Measurements from ENCODE around the gene CNTN6. TPM values are rescaled to one million over a fixed set of nuclear protein-coding genes. Genes with fewer than 3 reads are reported as not detected.

CNTN6 gene
- total and polyA plus RNA-seq, 12 donors, result 0.01 to 0.22 (median 0.11) TPM; not detected in 9

GRCh38 chr3:1394188-1394587 lies 301.4 kb downstream of the CNTN6 start:
- no peaks in the 10 kb centered on the region for H3K4me1 ChIP-seq
- 91 to 97% methylated on average over 19 of the region's 19 CpGs for WGBS, 2 donors
- DNase-seq (no peak), ATAC-seq (no peak)
- H3K4me3 ChIP-seq, result no peak overlapping the region
- TF ChIP-seq CTCF (IDR thresholded peaks at IDR 0.05), result no peak
- intact Hi-C loops (cut with DNase I), result no loop called here
- no peak overlapping the region for H3K27ac ChIP-seq
- no peaks in the 10 kb centered on the region for H3K9me3 ChIP-seq
- H3K36me3 ChIP-seq, result no peaks in the 10 kb centered on the region
- H3K27me3 ChIP-seq, result no peaks in the 10 kb centered on the region

GRCh38 chr3:1400571-1400970 lies 307.7 kb downstream of the CNTN6 start:
- WGBS, 2 donors, result 49 to 50% methylated on average over 3 of the region's 3 CpGs
- Histone ChIP-seq H3K4me3 (no peak overlapping the region), H3K27me3 (no peaks in the 10 kb centered on the region), H3K9me3 (no peaks in the 10 kb centered on the region), H3K27ac (no peak overlapping the region), H3K4me1 (no peaks in the 10 kb centered on the region), H3K36me3 (no peaks in the 10 kb centered on the region)
- no peak for DNase-seq
- no peak for TF ChIP-seq CTCF (IDR thresholded peaks at IDR 0.05)
- ATAC-seq, result no peak
- intact Hi-C loops (cut with DNase I), result no loop called here

- Histone ChIP-seq H3K9me3 (no peaks in the 10 kb centered on the region), H3K36me3 (no peaks in the 10 kb centered on the region), H3K27me3 (no peaks in the 10 kb centered on the region), H3K4me1 (no peaks in the 10 kb centered on the region), H3K27ac (no peak overlapping the region), H3K4me3 (no peak overlapping the region)
- ATAC-seq (peak in 1 of 8 donors; percentile 42), DNase-seq (no peak)
- intact Hi-C loops (cut with DNase I), result no loop called here
- 33 to 35% methylated on average over 2 of the region's 2 CpGs for WGBS, 2 donors
- no peak for TF ChIP-seq CTCF (IDR thresholded peaks at IDR 0.05)
These were observed 311.6 kb downstream of the CNTN6 start for GRCh38 chr3:1404270-1404962.

- ATAC-seq, result no peak
- Histone ChIP-seq H3K27ac (no peak overlapping the region), H3K9me3 (no peaks in the 10 kb centered on the region), H3K4me3 (no peak overlapping the region), H3K36me3 (no peaks in the 10 kb centered on the region), H3K4me1 (no peaks in the 10 kb centered on the region), H3K27me3 (no peaks in the 10 kb centered on the region)
- TF ChIP-seq CTCF (IDR thresholded peaks at IDR 0.05), result no peak
- DNase-seq, result no peak
- intact Hi-C loops (cut with DNase I), result no loop called here
These were observed 313.4 kb downstream of the CNTN6 start for GRCh38 chr3:1406250-1406649.

All from heart right ventricle (tissue), 16 donors.